RPMI8226 (cell line): ENCODE results near the gene ENO1.
"Not testable (repeated sequence)": the region's sequence is repeated elsewhere in the genome, so short reads cannot be mapped to it uniquely, and the experiment has no call there.

Experiments
- DNase-seq: peaks from one replicate; pipeline ENCODE4 v3.0.0-alpha.2; 2015

The ENO1 gene

DNA sequence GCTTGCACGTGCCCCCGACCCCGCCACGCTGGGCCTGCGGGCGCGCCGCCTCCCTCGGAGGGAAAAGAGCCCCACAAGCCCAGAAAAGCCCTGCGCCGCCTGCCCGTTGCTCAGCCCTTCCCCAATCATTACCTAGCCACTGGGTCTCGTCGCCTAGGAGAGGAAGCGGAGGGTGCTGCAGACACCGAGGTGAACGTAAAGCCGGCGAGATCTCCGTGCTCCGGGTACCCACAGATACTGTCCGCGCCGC is at the start of gene ENO1:
ENO1 (minus strand) TSS at position 239 of the 250 bp plus-strand sequence. CDS start 3,778 bp downstream, outside the sequence.
- DNase-seq = no peak

DNA sequence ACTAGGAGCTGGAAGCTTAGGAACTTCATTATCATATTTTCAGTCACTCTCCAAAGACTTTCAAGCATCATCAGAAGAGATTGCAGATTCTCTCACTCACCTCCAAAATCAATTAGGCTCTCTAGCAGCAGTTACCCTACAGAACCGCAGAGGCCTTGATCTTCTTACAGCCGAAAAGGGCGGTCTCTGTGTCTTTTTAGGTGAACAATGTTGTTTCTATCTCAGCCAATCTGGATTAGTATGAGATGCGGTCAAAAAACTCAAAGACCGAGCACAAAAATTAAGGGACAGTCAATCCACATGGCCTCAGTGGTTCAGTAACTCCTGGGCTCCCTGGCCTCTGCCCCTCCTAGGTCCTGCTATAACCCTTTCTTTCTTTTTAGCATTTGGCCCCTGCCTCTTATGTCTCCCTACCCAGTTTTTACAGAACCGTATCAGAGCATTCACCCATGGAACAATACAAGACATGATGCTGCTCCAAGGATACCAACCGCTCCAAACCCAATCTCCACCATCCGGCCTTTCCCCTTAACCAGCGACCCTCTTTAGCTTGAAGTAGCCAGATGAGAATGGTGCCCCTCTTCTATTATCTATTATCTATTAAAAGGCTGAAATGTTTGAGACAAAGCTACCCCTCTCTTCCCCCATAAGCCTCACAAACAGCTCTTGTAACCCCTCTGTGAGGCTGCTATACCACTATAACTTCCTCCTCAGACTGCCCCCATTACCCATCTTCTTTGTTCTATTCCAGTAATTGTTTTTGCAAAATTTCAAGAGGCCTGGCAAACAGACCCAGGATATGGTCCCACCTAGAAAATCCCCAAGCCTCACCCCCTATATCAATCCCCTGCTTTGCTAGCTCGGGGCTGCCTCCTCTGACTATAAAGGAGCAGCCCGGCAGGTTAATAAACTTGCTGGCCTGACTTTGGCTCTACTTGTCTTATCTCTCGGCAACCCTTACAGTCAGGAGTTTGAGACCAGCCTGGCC is 48.5 kb upstream of the ENO1 start:
- no peak for DNase-seq

DNA sequence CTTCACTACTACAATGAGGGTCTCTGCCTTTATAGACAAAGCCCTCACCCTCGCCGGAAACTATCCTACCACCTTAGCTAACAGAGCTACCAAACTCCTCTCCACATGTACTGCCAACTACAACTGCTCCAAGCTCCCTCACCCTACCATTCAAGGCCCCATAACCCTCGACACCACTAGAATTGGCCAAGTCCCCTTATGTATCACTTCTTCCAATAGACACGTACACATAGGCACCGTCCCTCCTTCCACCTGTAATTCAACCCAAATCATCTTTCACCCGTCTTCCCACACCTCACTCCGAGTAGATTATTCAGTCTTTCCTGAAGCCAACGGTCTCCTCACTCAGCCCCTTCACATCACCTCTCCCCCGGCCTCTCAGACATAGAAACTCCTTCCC is 47.5 kb upstream of the ENO1 start:
- no peak for DNase-seq

DNA sequence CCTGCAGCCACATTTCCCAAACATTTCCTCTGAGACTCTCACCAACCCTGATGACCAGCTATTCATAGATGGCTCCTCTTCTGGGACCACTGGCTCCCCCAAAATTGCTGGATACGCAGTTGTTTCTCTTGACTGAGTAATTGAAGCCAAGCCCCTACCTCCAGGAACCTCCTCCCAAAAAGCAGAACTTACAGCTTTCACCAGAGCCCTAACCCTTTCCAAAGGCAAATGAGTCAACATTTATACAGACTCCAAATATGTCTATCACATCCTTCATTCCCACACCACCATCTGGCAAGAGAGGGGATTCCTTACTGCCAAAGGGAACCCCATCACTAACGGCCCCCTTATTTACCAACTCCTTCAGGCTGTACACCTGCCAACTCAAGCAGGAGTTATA is 46.9 kb upstream of the ENO1 start:
- peak; percentile 5 for DNase-seq

DNA sequence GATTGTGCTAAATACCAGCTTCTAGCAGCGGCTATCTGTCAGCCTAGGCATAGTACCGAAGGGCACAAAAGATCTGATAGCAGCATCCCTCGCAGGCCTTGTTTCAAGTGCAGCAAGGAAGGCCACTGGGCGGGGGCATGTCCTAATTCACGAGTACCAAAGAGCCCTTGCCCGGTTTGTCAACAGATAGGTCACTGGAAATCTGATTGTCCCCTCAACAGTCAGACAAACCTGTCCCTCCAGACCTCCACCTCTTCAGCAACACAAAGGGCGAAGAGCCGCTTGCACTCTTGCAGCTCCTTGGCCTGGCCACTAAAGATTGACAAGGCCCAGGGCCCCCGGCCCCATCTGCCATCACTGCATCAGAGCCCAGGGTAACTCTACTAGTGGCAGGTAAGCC is 44.5 kb upstream of the ENO1 start:
- DNase-seq = peak; percentile 3

DNA sequence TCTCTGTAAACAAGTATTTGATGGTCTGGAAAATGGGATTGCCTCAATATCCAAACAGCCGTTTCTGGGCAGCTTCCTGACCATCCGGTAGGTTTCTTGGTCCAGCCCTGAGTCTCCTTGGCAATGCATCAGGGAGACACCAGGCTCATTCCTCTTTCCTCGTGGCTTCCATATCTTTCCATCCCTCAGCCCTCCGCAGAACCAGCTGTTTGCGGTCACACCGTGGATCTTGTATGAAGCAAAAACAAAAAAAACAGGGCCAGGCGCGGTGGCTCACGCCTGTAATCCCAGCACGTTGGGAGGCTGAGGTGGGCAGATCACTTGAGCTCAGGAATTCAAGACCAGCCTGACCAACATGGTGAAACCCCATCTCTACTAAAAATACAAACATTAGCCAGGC is 39.0 kb upstream of the ENO1 start:
- not testable (repeated sequence) for DNase-seq

DNA sequence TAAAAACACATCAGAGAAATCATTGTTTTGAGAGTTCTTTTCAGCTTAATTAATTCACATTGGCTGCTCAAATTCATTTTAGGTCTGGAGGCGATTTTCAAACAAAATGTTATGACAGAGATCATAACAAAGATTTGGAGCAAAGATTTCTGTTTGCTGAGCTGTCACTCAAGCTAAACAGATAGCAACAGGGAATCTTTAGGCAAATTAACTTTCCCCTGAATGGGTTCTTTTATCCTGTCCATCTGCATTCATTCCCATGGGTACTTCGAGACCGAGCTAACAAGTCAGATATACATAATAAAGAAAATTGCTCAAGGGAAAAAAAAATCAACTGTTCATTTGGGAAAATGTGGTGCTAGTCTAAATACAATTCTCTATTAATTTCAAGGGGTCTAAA is 37.0 kb upstream of the ENO1 start:
- DNase-seq = no peak

DNA sequence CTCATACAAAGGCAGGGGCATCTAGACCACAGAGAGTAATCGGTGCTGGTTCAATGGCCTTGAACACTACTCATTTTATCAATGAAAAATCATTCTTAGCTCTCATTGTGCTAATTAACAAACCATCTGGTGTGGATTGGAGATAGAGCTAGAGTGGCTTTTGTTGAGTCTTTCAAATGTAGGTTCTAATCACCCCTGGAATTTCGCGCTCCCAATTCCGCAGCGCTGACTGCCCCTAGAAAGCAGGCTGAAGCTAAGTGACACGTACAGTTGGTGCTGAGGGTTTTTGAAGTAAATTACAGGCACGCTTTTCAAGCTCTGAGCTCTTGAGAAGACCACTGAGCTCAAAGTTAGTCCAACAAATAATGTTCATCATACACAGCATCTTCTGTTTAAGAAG is 36.0 kb upstream of the ENO1 start:
- DNase-seq = no peak

DNA sequence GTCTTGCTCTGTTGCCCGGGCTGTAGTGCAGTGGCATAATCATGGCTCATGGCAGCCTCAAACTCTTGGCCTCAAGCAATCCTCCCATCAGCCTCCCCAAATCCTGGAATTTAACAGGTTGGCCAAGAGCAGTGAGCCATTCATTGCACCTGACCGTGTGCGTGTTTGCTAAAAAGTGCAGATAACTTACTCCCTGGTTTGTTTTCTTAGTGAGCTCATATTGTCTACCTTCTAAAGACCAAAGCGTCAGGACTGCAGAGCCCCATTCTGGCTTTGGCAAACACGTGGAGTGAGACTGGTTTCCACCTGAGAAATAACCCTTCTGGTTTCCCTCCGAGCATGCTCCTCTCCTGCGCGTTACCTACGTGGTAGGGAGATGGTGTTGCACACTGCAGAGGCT is 35.0 kb upstream of the ENO1 start:
- no peak for DNase-seq

DNA sequence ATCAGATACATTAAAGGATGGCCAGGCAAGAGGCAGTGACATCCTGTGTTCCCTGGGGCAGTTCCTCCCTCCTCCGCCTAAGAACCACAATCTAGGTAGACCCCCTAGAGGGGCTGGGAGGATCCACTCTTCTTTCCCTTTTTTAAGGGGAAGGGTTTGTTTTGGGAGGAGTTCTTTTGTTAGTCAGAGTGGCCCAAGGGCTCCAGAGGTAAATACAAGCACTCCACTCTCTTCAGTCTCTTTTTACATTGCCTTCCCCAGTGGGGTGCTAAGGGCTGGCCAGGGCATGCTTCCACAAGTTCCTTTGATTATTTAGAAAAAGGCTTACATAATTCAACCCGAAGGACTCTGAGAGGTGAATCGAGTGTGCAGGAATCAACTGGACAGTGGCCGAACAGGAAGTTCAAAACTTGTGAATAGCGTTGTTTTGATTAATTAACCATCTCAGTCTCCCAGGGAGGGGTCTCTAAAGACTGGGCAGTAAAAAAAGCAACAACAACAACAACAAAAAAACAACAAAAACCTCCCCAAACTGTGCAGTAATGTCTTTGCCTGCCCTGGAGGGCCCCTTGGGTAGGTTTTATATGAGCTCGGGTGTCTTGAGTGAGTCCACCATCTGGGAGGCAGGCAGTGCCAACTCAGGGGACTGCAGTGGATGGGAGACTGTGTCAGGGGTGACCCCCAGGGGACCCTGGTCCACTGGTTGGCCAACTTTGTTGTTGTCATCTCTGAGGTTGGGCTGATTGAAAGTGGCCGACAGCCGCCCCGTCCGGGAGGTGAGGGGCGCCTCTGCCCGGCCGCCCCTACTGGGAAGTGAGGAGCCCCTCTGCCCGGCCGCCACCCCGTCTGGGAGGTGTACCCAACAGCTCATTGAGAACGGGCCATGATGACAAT is 33.2 kb upstream of the ENO1 start:
- DNase-seq = no peak

DNA sequence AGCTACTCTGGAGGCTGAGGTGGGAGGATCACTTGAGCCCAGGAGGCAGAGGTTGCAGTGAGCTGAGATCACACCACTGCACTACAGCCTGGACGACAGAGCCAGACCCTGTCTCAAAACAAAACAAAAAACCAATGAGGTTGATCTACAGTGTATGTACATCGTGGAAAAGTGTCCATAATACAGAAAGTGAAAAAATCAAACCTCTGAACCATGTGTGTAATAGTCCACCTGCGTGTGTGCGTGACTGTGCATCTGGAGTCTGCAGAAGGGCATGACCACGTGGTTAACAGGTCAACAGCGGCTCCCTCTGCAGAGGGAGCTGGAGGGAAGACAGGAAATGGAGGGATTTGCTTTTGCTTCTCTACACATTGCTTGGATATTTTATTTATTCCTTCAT is 32.4 kb upstream of the ENO1 start:
- DNase-seq = peak; percentile 47

DNA sequence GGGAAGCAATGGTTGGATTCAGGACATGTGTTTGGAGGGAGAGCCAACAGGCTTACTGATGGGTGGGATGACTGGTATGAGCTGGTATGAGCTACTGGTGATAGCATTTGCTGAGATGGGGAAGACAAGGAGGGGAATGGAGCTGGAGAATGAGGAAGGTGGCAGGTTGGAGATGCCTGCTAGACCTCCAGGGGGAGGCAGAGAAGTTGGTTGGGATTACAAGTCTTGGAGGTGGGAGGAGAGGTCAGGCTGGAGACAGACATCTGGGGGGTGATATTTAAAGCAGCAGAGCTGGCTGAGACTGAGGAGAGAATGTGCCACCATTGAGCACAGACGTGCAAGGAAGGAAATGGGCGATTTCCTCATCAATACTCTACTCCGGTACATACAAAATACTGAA is 31.8 kb upstream of the ENO1 start:
- no peak for DNase-seq

DNA sequence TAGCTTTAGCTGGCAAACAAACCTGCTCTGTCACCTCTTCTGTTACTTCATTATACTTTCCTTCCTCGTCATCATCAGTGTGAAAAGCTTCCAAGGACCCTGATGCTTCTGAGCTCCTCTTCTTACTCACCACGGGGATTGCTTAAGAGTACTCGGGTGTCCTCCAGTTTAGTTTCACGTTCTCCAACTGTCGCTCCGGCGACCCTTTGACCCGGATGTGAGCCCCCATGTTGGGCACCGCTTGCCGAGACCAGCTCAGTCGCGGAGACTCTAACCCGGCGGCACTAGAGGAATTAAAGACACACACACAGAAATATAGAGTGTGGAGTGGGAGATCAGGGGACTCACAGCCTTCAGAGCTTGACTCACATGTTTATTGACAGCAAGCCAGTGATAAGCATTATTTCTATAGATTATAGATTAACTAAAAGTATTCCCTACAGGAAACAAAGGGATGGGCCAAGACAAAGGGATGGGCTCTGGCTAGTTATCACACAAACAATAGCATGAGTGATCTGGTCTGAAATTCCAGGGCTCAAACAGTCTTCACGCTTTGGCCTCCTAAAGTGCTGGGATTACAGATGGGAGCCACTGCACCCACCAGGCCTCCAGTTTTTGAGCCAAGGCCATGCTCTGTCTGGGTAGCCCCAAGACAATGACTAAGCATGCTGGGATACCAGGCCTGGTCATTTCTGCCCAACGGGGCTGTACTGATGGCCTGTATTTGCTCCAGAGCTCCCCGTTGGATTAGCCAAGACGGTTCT is 30.1 kb upstream of the ENO1 start:
- no peak for DNase-seq

DNA sequence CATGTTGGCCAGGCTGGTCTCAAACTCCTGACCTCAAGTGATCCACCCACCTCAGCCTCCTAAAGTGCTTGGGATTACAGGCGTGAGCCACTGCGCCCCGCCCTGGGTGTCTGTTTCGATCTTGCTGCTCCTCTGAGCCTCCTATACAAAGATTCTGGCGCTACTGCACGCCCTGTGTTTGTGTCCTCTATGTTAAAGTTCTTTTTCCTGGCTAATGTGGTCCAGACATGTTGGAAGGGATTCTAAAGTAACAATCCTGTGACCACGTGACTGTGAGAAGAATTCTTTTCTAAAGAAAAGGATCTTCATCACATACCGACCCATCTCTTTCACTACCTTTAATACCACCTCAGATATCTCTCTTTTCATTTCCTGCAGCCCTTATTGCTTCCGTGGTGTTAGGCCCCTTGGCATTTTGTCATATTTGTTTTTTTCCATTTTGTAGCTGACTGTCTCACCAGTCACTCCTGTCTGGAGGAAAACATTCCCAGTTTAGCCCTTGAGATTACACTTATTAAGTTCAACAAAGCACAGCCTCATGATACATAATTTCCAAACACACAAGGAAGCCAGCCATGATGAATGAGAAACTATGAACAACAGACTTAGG is 27.2 kb upstream of the ENO1 start:
- DNase-seq = no peak

DNA sequence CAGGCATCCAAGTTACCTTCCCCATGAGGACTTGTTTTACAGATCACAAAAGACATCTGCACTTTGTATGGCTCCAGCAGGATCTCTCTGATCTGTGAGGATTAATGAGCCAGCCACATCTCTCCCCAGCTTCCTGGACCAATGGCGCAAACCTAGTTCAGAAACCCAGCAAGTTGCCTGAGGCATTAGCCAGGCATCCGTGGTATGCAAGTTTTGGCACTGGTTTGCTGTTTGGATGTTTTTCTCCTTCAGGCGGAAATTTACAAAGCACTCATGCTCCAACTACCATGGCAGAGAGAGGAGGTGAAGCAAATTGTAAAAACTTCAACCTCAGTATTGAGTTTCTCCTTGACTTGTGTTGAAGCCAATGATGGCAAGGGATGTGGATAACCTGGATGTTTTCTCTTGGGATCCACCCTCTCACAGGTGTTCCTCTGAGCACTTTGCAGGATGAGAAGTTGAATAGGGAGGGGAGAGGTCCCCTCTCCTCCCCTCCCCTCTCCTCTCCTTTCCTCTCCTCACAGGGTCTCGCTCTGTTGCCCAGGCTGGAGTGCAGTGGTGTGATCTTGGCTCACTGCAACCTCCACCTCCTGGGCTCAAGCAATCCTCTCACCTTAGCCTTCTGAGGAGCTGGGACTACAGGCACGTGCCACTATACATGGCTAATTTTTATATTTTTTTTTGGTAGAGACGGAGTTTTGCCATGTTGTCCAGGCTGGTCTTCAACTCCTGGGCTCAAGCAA is 25.6 kb upstream of the ENO1 start:
- DNase-seq = peak; percentile 44

DNA sequence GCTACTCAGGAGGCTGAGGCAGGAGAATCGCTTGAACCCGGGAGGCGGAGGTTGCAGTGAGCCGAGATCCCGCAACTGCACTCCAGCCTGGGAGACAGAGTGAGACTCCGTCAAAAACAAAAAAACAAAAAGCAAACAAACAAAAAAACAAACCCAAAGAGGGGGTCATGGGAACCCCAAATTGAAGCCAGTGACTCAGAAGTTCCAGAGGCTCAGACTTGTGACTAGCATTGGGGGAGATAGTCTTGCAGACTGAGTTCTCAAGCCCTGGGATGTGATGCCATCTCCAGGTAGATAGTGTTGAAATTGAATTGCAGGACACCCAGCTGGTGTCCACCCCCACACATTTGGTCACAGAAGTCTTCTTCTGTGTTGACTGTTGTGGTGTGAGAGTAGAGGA is 24.9 kb upstream of the ENO1 start:
- DNase-seq = peak; percentile 39

DNA sequence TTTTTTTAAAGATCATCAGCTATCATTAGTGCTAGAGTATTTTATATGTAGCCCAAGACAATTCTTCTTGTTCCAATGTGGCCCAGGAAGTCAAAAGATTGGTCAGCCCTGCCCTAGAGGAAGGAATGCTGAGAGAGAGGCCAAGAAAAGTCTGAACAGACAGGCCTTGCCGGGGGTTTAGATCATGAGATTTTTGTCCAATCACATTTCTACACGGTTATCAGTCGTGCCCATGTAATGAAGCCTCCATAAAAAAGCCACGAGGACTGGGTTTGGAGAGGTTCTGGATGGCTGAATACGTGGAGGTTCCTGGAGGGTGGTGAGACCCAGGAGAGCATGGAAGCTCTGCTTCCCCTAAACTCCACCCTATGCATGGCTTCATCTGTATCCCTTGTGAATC is 24.3 kb upstream of the ENO1 start:
- DNase-seq = no peak

DNA sequence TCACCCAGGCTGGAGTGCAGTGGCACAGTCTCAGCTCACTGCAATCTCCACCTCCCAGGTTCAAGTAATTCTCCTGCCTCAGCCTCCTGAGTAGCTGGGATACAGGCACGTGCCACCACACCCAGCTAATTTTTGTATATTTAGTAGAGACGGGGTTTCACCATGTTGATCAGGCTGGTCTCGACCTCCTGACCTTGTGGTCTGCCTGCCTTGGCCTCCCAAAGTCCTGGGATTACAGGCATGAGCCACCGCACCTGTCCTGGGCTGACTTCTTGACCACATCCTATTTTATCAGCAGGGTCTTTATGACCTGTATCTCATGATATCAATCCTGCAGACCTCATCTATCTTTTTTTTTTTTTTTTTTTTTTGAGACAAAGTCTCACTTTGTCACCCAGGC is 22.2 kb upstream of the ENO1 start:
- DNase-seq = not testable (repeated sequence)

DNA sequence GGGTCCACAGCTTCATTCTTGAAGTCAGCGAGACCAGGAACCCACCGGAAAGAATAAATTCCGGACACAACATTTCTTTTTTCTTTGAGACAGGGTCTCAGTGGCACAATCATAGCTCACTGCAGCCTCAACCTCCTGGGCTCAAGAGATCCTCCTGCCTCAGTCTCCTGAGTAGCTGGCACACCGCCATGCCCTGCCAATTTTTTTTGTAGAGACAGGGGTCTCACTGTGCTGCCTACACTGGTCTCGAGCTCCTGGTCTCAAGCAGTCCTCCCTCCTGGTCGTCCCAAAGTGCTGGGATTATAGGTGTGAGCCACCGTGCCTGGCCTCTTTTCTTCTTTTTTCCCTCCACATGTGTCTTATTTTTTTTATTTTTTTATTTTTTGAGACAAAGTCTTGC is 20.6 kb upstream of the ENO1 start:
- no peak for DNase-seq

DNA sequence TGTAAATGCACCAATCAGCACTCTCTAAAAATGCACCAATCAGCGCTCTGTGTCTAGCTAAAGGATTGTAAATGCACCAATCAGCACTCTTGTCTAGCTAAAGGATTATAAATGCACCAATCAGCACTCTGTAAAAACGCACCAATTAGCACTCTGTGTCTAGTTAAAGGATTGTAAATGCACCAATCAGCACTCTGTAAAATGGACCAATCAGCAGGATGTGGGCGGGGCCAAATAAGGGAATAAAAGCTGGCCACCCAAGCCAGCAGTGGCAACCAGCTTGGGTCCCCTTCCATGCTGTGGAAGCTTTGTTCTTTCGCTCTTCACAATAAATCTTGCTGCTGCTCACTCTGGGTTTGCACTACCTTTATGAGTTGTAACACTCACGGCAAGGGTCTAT is 19.9 kb upstream of the ENO1 start:
- DNase-seq = not testable (repeated sequence)

DNA sequence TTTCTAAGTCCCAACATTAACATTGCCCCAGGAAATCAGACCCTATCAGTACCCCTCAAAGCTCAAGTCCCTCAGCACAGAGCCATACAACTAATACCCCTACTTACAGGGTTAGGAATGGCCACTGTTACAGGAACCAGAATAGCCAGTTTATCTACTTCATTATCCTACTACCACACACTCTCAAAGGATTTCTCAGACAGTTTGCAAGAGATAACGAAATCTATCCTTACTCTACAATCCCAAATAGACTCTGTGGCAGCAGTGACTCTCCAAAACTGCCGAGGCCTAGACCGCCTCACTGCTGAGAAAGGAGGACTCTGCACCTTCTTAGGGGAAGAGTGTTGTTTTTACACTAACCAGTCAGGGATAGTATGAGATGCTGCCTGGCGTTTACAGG is 19.0 kb upstream of the ENO1 start:
- DNase-seq = not testable (repeated sequence)

DNA sequence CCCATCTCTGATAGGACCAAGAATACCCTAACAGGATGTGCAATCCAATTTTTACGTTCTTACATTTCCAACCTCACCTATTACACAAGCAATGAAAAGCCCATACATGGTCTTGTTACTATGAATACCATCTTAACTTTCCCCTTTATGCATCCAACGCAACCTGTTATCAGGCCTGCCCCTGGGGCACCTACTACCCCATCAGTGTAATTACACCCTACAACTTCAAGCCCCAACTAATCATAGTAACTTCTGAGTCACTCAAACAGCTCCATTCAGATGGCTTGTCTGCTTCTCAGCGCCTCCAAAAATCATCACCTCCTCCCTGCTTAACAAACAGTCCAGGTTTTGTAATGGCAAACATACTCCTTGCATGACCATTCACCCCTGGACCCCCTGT is 18.3 kb upstream of the ENO1 start:
- DNase-seq = not testable (repeated sequence)
